HG03469 (cell line): ENCODE data around the gene CALHM3.
"Not testable (repeated sequence)": the region's sequence is repeated elsewhere in the genome, so short reads cannot be mapped to it uniquely, and the experiment has no call there.

Experiments
- ATAC-seq: cut with Tn5 transposase; IDR thresholded peaks from one replicate; pipeline ENCODE4 v1.9.1; 2021; ENCODE audit warnings: mild to moderate bottlenecking, moderate library complexity, moderate number of reproducible peaks; ENCODE audit not compliant: unreplicated experiment

Gene CALHM3

GRCh38 chr10:103503777-103504176 is 24.7 kb upstream of the CALHM3 start:
- not testable (repeated sequence) for ATAC-seq

DNA sequence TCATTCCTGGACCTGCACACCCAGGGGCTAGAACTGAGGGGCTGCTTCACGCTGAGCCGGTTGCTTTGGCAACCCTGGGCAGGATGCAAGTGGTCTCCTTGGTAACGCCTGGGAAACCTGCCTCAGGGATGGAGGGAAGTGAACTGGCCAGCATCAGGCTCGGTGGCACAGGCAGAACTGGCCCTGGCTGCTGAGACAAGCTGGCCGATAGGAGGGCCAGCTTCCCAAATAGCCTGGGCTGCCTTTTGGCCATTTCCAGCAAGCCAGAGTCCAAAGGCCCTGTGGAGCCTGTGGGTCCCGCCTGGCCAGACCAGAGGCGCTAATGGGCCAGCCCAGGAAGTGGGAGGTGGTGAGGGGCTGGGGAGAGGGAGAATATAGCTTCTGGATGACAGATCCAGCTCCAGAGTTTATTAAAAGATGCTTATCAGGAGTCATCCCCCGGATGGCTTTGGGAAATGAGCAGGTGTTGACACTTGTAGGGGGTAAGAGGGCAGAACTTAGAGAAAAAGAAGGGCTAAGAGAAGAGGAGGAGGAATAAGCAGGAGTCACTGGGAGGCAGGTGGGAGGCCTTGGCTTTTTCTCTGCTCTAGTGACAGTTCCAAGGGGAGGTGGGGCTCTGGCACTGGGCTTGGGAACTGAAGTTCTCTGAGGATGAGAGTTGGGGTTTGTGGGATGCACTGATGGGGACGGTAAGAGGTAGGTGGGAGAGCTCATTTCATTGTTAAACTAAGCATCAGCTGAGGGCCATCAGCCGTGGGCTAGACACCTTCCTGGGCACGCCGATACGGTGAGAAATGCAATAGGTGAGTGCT is 24.0 kb upstream of the CALHM3 start:
- no peak for ATAC-seq

GRCh38 chr10:103501186-103501585 is 22.1 kb upstream of the CALHM3 start:
- no peak for ATAC-seq

DNA sequence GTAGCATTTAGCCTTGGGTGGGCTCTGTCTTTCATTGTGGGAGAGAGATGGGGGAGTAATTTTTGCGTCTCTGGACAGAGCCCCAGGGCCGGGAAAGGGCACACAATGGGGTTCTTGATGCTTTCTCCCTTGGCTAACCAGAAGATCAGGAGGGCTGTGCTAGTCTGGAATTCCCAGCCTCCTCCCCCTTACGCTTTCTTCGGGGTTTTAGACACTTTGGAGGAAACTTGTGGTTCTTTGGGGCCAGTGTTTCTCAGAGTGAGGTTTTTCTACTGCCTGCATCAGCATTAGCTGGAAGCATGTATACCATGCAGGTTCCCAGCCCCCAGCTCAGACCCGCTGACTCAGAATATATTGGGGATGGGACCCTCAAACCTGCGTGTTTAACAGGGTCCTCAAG is 21.4 kb upstream of the CALHM3 start:
- ATAC-seq, result no peak

DNA sequence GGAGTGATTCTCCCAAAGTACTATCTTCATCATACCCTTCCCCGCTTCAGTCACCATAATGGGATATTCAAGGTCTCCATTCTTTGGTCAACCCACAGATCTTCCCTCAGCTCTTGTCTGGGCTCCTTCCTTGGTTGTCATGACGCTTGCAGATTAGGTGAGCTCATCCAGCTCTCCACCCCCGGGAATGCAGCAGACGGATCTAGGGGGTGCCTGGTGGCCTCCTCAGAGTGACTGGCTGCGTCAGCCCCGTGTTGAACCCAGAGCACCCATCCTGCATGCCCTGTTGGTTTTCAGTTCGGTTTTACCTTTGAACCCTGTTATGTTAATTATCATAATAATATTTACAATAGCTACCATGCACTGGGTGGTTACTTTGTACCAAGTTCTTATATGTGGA is 20.8 kb upstream of the CALHM3 start:
- no peak for ATAC-seq

DNA sequence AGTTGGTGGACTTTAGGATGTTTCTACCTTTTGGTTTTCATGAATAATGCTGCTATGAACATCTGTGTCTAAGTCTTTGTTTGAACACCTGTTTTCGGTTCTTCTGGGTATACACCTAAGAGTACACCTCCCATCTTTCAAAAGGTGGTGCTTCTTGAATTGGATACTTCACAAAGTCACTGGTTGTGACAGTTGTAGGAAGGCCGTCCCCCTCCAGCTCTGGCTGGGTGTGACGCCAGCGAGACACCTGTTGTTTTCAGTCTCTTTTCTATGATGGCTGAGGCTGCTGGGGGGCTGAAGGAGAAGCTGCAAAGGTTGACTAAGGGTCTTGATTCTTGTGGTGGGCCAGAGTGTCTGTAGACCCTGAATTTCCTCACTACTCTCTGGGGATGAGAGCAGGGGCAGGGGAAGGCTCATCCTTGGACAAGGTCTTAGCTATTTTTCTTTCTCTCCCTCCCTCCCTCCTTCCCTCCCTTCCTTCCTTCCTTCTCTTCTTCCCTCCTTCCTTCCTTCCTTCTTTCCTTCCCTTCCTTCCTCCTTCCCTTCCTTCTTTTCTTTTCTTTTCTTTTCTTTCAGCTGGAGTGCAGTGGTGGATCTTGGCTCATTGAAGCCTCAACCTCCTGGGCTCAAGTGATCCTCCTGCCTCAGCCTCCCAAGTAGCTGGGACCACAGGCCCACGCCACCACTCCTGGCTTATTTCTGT is 20.0 kb upstream of the CALHM3 start:
- no peak for ATAC-seq

DNA sequence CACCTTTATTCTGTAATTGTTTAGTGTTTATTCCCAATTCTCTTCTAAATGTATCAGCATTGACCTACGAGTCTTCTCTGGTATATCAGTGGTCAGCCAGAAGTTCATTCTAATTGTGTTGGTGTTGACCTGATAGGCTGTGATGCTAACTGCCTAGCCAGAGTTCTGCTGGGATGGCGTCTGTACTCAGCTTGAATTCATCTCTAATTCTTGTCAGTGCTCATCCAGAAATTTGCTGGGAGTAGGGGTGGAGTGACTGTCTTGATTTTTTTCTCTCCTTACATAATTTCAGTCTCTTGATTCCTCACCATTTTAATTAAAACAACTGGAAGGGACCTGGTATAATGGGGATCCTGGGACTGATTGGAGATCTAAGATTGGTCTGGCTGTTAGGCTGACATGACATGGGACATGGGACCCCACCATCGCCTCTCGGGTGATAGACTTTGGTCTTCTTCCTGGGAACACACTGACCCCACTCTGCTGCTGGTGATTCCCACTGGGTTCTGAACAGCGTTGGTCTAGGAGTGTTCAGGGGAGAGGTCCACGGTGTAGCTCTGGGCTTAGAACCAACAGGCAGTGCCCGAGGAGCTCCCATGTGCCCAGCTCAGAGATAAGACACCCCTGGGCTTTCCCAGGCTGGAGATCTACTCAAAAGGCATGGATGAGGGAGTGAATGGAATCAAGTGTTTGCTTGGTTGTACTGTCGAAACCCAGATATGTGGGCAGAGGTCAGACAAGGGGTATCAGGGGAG is 18.3 kb upstream of the CALHM3 start:
- ATAC-seq, result no peak

DNA sequence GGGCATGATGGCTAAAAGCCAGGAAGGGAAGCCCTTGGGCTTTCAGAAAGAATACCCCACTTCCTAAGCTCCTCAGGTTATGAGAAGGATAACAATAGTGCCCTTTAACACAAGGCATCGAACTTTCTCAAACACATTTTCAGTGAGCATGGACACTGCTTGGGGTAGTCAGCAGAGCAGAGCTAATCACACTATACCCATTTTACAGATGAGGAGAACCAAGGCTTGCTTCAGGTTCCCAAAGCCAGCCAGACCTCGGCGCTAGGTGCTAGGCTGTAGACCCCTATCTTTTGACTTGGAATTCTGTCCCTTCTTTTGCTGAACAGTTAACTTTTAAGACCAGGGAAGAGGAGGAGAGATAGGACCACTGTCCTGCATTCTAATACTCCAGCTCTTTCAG is 16.3 kb upstream of the CALHM3 start:
- ATAC-seq, result no peak

DNA sequence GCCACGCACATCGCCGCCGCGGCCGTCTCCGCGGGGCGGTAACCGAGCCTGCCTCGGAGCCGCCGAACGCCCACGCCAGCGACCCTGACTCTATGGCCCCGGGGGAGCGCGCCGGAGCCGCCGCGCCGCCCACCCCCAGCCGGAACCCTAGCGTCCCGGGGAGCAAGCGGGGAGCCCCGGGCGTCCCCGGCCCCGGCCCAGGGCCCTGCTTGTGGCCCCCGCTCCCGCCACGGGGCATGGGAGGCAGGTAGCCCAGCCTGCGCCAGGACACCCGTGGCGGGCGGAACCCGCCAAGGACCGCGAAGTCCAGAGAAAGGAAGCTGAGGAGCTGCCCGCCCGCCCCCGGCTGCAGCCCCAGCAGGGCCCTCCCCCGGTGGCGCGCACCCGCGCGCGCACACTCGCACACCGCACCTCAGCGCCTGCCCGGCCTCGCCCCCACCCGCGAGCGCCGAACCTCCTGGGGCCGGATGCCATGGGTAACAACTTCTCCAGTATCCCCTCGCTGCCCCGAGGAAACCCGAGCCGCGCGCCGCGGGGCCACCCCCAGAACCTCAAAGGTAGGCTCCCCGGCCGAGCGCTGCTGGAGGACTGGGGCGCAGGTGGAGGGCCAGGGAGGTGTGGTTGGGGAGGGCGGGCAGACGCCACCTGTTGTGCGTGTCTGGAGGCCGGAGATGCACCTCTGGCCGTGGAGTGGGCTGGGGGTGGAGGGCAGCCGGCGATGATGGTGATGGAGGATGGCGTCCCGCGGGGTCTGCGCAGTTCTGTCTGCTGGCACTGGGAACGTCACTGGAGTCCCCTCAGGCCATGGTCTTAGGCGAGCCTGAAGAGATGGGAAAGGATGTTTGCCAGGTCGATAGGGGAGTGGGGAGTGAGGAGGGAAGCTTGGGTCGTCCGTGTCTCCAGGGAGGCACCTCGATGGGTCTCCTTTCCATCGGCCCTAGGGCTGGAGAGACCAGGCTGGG is 15.2 kb upstream of the CALHM3 start:
- no peak for ATAC-seq

GRCh38 chr10:103493362-103493915 is 14.4 kb upstream of the CALHM3 start, which contains the start of gene NEURL1:
Gene NEURL1 (plus strand): TSS chr10:103493705. CDS start chr10:103494388, 683 bp downstream.
- no peak for ATAC-seq

GRCh38 chr10:103492655-103493261 is 13.7 kb upstream of the CALHM3 start:
- ATAC-seq, result no peak

GRCh38 chr10:103491729-103492364 is 12.8 kb upstream of the CALHM3 start:
- no peak for ATAC-seq

DNA sequence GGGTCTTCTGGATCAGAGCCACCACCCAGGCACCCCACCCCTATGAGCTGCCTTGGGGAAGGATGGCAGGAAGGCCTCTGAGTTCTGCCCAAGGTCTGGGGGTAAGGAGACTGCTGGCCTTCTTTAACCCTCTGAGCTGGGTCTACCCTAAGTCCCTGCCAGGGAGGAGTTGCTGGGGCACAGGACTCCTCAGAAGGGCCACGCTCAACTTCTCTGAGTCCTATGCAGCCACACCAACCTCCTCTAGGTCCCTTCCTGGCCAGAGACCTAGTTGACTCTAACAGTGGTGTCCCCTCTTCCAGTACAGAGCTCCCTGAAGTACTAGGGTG is 11.9 kb upstream of the CALHM3 start:
- no peak for ATAC-seq

GRCh38 chr10:103487410-103487708 is 8.3 kb upstream of the CALHM3 start:
- no peak for ATAC-seq

- ATAC-seq, result not testable (repeated sequence)
Measured at GRCh38 chr10:103486635-103487409, 7.8 kb upstream of the CALHM3 start.

GRCh38 chr10:103481974-103482531 is 3.0 kb upstream of the CALHM3 start:
- no peak for ATAC-seq

DNA sequence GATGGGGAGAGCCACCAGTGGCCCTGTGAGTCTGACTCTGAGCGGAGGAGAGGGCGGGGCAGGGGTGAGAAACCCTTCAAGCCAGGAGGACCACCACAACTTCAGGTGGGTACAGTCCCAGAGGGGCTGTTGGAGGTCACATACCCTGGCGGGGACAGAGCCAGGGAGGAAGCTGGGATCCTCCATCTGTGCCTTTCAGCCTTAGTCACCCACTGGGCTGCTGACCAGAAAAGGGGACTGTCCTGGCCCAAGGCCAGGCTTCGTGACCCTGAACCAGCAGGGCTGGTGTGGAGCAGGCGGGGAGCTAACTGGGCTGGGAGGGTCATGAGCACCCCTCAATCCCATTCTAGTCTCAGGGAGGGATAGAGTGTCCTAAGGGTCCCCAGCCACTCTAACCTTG is 1.5 kb upstream of the CALHM3 start:
- no peak for ATAC-seq

DNA sequence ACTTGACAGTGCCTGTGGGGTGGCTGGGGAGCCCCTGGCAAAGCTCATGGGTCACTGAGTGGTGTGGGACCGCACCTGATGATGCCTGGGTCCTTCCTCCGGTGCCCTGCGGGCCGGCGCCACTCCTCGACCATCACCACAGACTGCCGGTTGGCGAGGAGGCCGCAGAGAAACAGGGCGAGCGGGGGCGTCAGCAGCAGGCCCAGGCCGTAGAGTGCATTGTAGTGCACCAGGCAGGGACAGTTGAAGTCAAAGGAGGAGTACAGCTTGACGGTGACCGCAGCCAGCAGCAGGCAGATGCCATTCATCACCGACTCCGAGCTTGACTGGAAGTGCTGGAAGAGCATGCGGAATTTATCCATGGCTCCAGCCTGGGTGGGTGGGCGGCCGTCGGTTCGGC is 369 bp downstream of the CALHM3 start:
- ATAC-seq, result no peak
